Neural progenitor cell (in vitro differentiated cells): ENCODE results near the gene RAD52. TPM values are rescaled to one million over a fixed set of nuclear protein-coding genes. Genes with fewer than 3 reads are reported as not detected.

Source experiments
- DNase-seq: peaks from one replicate; pipeline ENCODE4 v3.0.0-alpha.2; 2016; ENCODE audit warnings: low spot score
- H2AFZ ChIP-seq: fragments of 200-600 bp; sonication (generic); replicated peaks from 2 replicates; pipeline ENCODE4 v1.6.1; 2016; ENCODE audit warnings: antibody characterized with exemption
- H3F3A ChIP-seq: fragments of 200-600 bp; sonication (generic); 2 replicates; pipeline ENCODE4 v1.6.1; 2016; ENCODE audit warnings: antibody characterized with exemption, low read depth
- H3K27ac ChIP-seq: fragments of 200-600 bp; sonication (generic); 2 replicates; pipeline ENCODE4 v1.5.1; 2016; ENCODE audit warnings: mild to moderate bottlenecking
- H3K27me3 ChIP-seq: fragments of 200-600 bp; sonication (generic); 2 replicates; pipeline ENCODE4 v1.6.1; 2016; ENCODE audit warnings: mild to moderate bottlenecking, moderate library complexity
- H3K36me3 ChIP-seq: fragments of 200-600 bp; sonication (generic); 2 replicates; pipeline ENCODE4 v1.5.1; 2016
- H3K4me1 ChIP-seq: fragments of 200-600 bp; sonication (generic); 2 replicates; pipeline ENCODE4 v1.6.1; 2016; ENCODE audit warnings: mixed run types
- H3K4me2 ChIP-seq: fragments of 200-600 bp; sonication (generic); 2 replicates; pipeline ENCODE4 v1.6.1; 2016
- H3K4me3 ChIP-seq: fragments of 200-600 bp; sonication (generic); 2 replicates; pipeline ENCODE4 v1.5.1; 2016
- H3K79me2 ChIP-seq: fragments of 200-600 bp; sonication (generic); 2 replicates; pipeline ENCODE4 v1.6.1; 2016; ENCODE audit warnings: low read depth
- H3K9ac ChIP-seq: fragments of 200-600 bp; sonication (generic); 2 replicates; pipeline ENCODE4 v1.6.1; 2016
- H3K9me3 ChIP-seq: fragments of 200-600 bp; sonication (generic); 2 replicates; pipeline ENCODE4 v1.5.1; 2016; ENCODE audit warnings: low read depth
- H4K20me1 ChIP-seq: fragments of 200-600 bp; sonication (generic); 2 replicates; pipeline ENCODE4 v1.6.1; 2016; ENCODE audit warnings: low read depth
- H3K27ac Mint-ChIP-seq: 3 replicates; pipeline ENCODE4 v1.8.0; 2021; ENCODE audit warnings: mixed read lengths
- H3K27me3 Mint-ChIP-seq: 2 replicates; pipeline ENCODE4 v1.8.0; 2022; ENCODE audit warnings: low read depth, mild to moderate bottlenecking, inconsistent platforms, moderate library complexity, mixed read lengths; ENCODE audit not compliant: insufficient read depth
- H3K36me3 Mint-ChIP-seq: 3 replicates; pipeline ENCODE4 v1.8.0; 2021; ENCODE audit warnings: mixed read lengths
- H3K4me1 Mint-ChIP-seq: 3 replicates; pipeline ENCODE4 v1.8.0; 2021; ENCODE audit warnings: mixed read lengths
- H3K4me3 Mint-ChIP-seq: 3 replicates; pipeline ENCODE4 v1.8.0; 2021; ENCODE audit warnings: mild to moderate bottlenecking, moderate library complexity, mixed read lengths
- H3K9me3 Mint-ChIP-seq: 3 replicates; pipeline ENCODE4 v1.8.0; 2020; ENCODE audit warnings: mixed read lengths
- CTCF ChIP-seq: fragments of 200-600 bp; sonication (generic); IDR thresholded peaks from 2 replicates; pipeline ENCODE4 v1.5.1; 2017; ENCODE audit warnings: antibody characterized with exemption, mild to moderate bottlenecking
- EZH2 ChIP-seq: fragments of 200-600 bp; sonication (generic); IDR thresholded peaks from 2 replicates; pipeline ENCODE4 v1.6.1; 2017; ENCODE audit warnings: antibody characterized with exemption, mild to moderate bottlenecking, moderate library complexity
- EZH2phosphoT487 ChIP-seq: fragments of 200-600 bp; sonication (generic); IDR thresholded peaks from 2 replicates; pipeline ENCODE4 v1.6.1; 2017; ENCODE audit warnings: antibody characterized with exemption
- total RNA-seq: library from RNA; depleted of rRNA; stranded (reverse); fragments of >200 nt; gene quantifications from 2 replicates; pipeline ENCODE4 v1.2.3, GENCODE V29; 2015; ENCODE audit warnings: low replicate concordance

The RAD52 gene
- total RNA-seq, 1 donor from 2014 or later: 43.4 TPM

- no peaks in the 10 kb centered on the region for H3F3A ChIP-seq
- H4K20me1 ChIP-seq: peaks cover 57% of the 10 kb centered on the region
Measured at GRCh38 chr12:996881-997280, 47.4 kb upstream of the RAD52 start.

DNA sequence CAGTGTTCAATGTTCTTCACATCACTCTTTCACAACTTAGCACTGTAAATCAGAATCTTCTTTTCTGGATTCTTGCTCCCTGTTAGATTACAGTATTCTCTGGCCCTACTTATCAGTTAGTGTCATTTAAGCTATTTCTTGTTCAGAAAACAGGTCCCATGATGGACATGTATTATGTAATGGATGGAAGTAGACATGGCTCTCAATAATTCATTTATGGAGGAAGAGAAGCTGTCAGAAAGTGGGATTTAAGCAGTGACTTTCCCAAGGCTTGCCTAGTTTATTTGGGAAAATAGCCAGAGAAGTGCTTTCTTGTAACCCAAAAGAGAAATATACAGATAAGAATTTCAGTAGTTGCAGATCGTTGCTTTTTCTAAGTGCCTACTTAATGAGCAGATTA lies 43.2 kb upstream of the RAD52 start:
- H4K20me1 ChIP-seq: peaks cover 24% of the 10 kb centered on the region
- peaks cover 23% of the 10 kb centered on the region for H3K4me1 ChIP-seq
- Mint-ChIP-seq H3K4me1 (peaks cover 32% of the 10 kb centered on the region), H3K27me3 (peaks cover 9% of the 10 kb centered on the region), H3K9me3 (no peaks in the 10 kb centered on the region), H3K36me3 (no peaks in the 10 kb centered on the region), H3K27ac (no peak overlapping the region), H3K4me3 (peak overlapping the region; percentile 96)
- no peaks in the 10 kb centered on the region for H3K27me3 ChIP-seq
- no peaks in the 10 kb centered on the region for H3K9me3 ChIP-seq
- H2AFZ ChIP-seq: no peak overlapping the region
- DNase-seq: no peak
- peaks cover 60% of the 10 kb centered on the region for H3K79me2 ChIP-seq
- no peaks in the 10 kb centered on the region for H3K36me3 ChIP-seq
- peaks cover 6% of the 10 kb centered on the region for H3F3A ChIP-seq
- H3K9ac ChIP-seq: no peak overlapping the region
- TF ChIP-seq CTCF (no peak), EZH2 (no peak), EZH2phosphoT487 (no peak)
- H3K4me2 ChIP-seq: peak overlapping the region; percentile 80
- H3K4me3 ChIP-seq: peak overlapping the region; percentile 87
- no peak overlapping the region for H3K27ac ChIP-seq

More at GRCh38 chr12:996881-997280, 47.4 kb upstream of the RAD52 start:
- H3K4me3 ChIP-seq: no peak overlapping the region
- DNase-seq: no peak
- H3K27ac ChIP-seq: no peak overlapping the region
- H3K4me2 ChIP-seq: no peak overlapping the region
- peaks cover 7% of the 10 kb centered on the region for H3K4me1 ChIP-seq
- H3K79me2 ChIP-seq: peaks cover 69% of the 10 kb centered on the region
- H2AFZ ChIP-seq: no peak overlapping the region
- no peak overlapping the region for H3K4me3 Mint-ChIP-seq
- no peaks in the 10 kb centered on the region for H3K9me3 ChIP-seq
- H3K27me3 Mint-ChIP-seq: peaks cover 5% of the 10 kb centered on the region
- no peak overlapping the region for H3K9ac ChIP-seq
- TF ChIP-seq EZH2phosphoT487: no peak
- TF ChIP-seq CTCF: no peak
- TF ChIP-seq EZH2: no peak
- H3K27me3 ChIP-seq: no peaks in the 10 kb centered on the region
- no peaks in the 10 kb centered on the region for H3K9me3 Mint-ChIP-seq
- H3K36me3 Mint-ChIP-seq: peaks cover 7% of the 10 kb centered on the region
- H3K4me1 Mint-ChIP-seq: peaks cover 10% of the 10 kb centered on the region
- no peak overlapping the region for H3K27ac Mint-ChIP-seq
- H3K36me3 ChIP-seq: no peaks in the 10 kb centered on the region

DNA sequence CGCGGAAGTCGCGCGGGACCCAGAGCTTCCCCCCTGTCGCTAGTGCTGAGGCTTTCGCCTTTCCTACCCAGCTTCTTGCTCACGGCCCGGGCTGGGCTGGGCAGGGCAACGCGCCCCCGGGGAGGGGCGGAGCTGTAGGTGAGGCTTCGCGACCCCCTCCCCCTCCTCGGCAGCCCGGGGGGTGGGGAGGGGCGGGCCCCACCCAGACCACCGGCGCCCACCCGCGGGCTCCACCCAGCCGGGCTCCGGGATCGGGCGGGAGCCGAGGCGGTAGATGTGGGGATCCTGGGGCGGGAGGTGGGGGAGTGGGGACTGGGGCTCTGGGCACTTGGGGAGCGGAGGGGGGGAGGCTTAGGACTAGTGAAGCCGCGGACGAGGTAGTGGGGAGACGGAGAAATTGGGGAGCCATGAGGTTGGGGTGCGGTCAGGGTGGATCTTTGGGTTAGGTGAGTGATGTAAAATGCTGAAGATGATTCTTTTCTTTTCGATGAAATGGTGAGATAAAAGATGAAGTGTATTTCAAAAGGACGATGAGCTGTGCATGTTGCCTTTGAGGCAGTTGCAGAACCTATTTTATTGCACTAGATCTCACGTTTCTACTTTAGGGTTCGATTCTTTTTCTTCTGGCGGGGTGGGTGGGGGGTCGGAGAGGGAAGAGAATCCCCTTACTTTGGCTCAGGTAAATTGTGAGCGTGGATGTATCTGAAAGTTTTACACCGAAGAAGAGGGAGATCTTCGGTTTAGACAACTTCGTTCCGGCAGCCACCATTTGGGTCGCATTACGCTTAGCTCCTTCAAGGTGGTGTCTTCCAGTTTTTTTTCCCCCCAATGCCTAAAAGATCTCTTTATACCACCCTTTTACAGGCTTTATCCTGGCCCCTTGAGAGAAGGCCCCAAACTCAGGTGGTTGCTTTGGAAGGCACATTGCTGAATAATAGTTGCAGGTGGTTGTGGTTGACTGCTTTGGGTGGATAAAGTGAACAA lies 42.1 kb upstream of the RAD52 start:
- TF ChIP-seq EZH2phosphoT487: no peak
- TF ChIP-seq CTCF: no peak
- no peak for TF ChIP-seq EZH2
- peak overlapping the region; percentile 47 for H3K27ac ChIP-seq
- no peaks in the 10 kb centered on the region for H3K9me3 ChIP-seq
- H3K27me3 ChIP-seq: no peaks in the 10 kb centered on the region
- Mint-ChIP-seq H3K36me3 (peaks cover 1% of the 10 kb centered on the region), H3K9me3 (no peaks in the 10 kb centered on the region), H3K27me3 (peaks cover 7% of the 10 kb centered on the region), H3K4me3 (peak overlapping the region; percentile 96), H3K4me1 (peaks cover 32% of the 10 kb centered on the region), H3K27ac (peak overlapping the region; percentile 90)
- H3K4me2 ChIP-seq: peak overlapping the region; percentile 80
- H3K79me2 ChIP-seq: peaks cover 52% of the 10 kb centered on the region
- H3K4me3 ChIP-seq: peak overlapping the region; percentile 87
- peaks cover 6% of the 10 kb centered on the region for H3F3A ChIP-seq
- peak overlapping the region; percentile 38 for H3K9ac ChIP-seq
- H3K36me3 ChIP-seq: no peaks in the 10 kb centered on the region
- peak; percentile 13 for DNase-seq
- peaks cover 23% of the 10 kb centered on the region for H3K4me1 ChIP-seq
- H4K20me1 ChIP-seq: peaks cover 15% of the 10 kb centered on the region
- peak overlapping the region; percentile 87 for H2AFZ ChIP-seq
